Naive B cell (primary cell): Measurements from ENCODE around the gene BEND3. TPM values are rescaled to one million over a fixed set of nuclear protein-coding genes. Genes with fewer than 3 reads are reported as not detected.
"Not testable (repeated sequence)": the region's sequence is repeated elsewhere in the genome, so short reads cannot be mapped to it uniquely, and the experiment has no call there.

Experiments
- ATAC-seq, 2 donors: fragments of 150-1000 bp; cut with Tn5 transposase; 2 replicates each; pipeline ENCODE4 v1.10.0; 2021; ENCODE audit warnings: low read depth in 2 of 2, mild to moderate bottlenecking in 2 of 2, moderate library complexity in 2 of 2
- DNase-seq: peaks from one replicate; pipeline ENCODE4 v3.0.0; 2022
- H3K27ac Mint-ChIP-seq, 6 donors: one replicate each; pipeline ENCODE4 v1.8.0; 2020 to 2022; ENCODE audit warnings: mild to moderate bottlenecking in 6 of 6, mixed read lengths in 6 of 6, moderate library complexity in 5 of 6, inconsistent platforms in 2 of 6
- H3K27me3 Mint-ChIP-seq, 3 donors: one replicate each; pipeline ENCODE4 v1.8.0; 2021 to 2022; ENCODE audit warnings: mixed read lengths in 3 of 3, mild to moderate bottlenecking in 1 of 3
- H3K36me3 Mint-ChIP-seq, 2 donors: one replicate each; pipeline ENCODE4 v1.8.0; 2020 to 2022; ENCODE audit warnings: mixed read lengths in 2 of 2, inconsistent platforms in 1 of 2, mild to moderate bottlenecking in 1 of 2
- H3K4me1 Mint-ChIP-seq, 3 donors: one replicate each; pipeline ENCODE4 v1.8.0; 2020 to 2022; ENCODE audit warnings: mixed read lengths in 3 of 3, inconsistent platforms in 1 of 3, mild to moderate bottlenecking in 1 of 3, moderate library complexity in 1 of 3
- H3K4me3 Mint-ChIP-seq, 8 donors: one replicate each; pipeline ENCODE4 v1.8.0; 2020 to 2022; ENCODE audit warnings: mild to moderate bottlenecking in 8 of 8, mixed read lengths in 8 of 8, moderate library complexity in 8 of 8, inconsistent platforms in 2 of 8
- H3K9me3 Mint-ChIP-seq, 7 donors: one replicate each; pipeline ENCODE4 v1.8.0; 2020 to 2022; ENCODE audit warnings: mixed read lengths in 7 of 7, mild to moderate bottlenecking in 5 of 7, inconsistent platforms in 2 of 7, moderate library complexity in 1 of 7
- polyA plus RNA-seq, 6 donors: library from polyadenylated mRNA; unstranded; fragments of 300-500 nt; fragmentation: Illumina TruSeq; gene quantifications; one replicate each; pipeline ENCODE4 v1.2.3, GENCODE V29; 2021; ENCODE audit warnings: low read depth in 6 of 6

The BEND3 gene
- polyA plus RNA-seq, 6 donors from 2014 or later: 0.54 to 0.76 (median 0.63) TPM; not detected in 1

GRCh38 chr6:107021446-107022185, 93.7 kb downstream of the BEND3 start:
- ATAC-seq: no peak
- Mint-ChIP-seq H3K27ac (peak overlapping the region in 1 of 6 donors; percentile 26), H3K36me3 (no peaks in the 10 kb centered on the region), H3K4me3 (no peak overlapping the region), H3K27me3 (peaks cover 0 to 2% (median 0%) of the 10 kb centered on the region in 3 donors), H3K9me3 (no peaks in the 10 kb centered on the region), H3K4me1 (peaks cover 0 to 12% (median 8%) of the 10 kb centered on the region in 3 donors)
- no peak for DNase-seq

- Mint-ChIP-seq H3K4me3 (no peak overlapping the region), H3K9me3 (no peaks in the 10 kb centered on the region), H3K27me3 (peaks cover 0 to 6% (median 5%) of the 10 kb centered on the region in 3 donors), H3K36me3 (no peaks in the 10 kb centered on the region), H3K4me1 (peaks cover 0 to 12% (median 8%) of the 10 kb centered on the region in 3 donors), H3K27ac (peak overlapping the region in 2 of 6 donors; percentile 57 to 67)
- DNase-seq (no peak), ATAC-seq (no peak)
These were observed 95.1 kb downstream of the BEND3 start for GRCh38 chr6:107020239-107020638.

- peak overlapping the region in 1 of 6 donors; percentile 22 for H3K27ac Mint-ChIP-seq
These were observed 95.7 kb downstream of the BEND3 start for GRCh38 chr6:107019628-107020027.

DNA sequence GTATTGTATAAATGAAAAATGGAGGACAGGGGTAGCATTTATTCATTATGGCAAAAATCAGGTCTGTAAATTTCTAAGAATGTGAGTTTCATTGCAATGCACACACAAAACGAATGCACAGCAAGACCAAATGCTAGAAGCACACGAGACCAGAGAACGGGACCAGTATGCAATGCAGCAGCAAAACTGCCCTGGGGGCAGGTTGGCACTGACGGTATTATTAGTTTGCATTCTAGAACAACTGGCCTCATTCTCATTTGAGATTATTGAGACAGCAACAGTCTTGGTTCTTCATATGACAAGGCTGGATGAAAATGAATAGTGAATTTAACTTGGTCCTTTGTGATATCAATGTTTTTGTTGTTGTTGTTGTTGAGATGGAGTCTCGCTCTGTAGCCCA, 96.3 kb downstream of the BEND3 start:
- peaks cover 0 to 15% (median 5%) of the 10 kb centered on the region in 3 donors for H3K27me3 Mint-ChIP-seq
- no peak overlapping the region for H3K4me3 Mint-ChIP-seq
- ATAC-seq (no peak), DNase-seq (no peak)
- no peaks in the 10 kb centered on the region for H3K36me3 Mint-ChIP-seq
- H3K27ac Mint-ChIP-seq: peak overlapping the region in 1 of 6 donors; percentile 14
- H3K9me3 Mint-ChIP-seq: peaks cover 0 to 2% (median 0%) of the 10 kb centered on the region in 7 donors
- peaks cover 0 to 12% (median 8%) of the 10 kb centered on the region in 3 donors for H3K4me1 Mint-ChIP-seq

More at GRCh38 chr6:107019628-107020027, 95.7 kb downstream of the BEND3 start:
- not testable (repeated sequence) for H3K4me3 Mint-ChIP-seq, H3K9me3 Mint-ChIP-seq, H3K36me3 Mint-ChIP-seq, H3K27me3 Mint-ChIP-seq, ATAC-seq, DNase-seq
- peaks cover 0 to 12% (median 8%) of the 10 kb centered on the region in 3 donors for H3K4me1 Mint-ChIP-seq

Other genes starting within 250 kb of the BEND3 start
- 100 to 1,000 TPM in 5 of 6 donors, 10 to 100 TPM in 1; 69.7 to 206 (median 181) TPM for gene CD24, start 140.8 kb downstream of the BEND3 start, polyA plus RNA-seq
- gene MTRES1, start 87.3 kb downstream of the BEND3 start, polyA plus RNA-seq: 10 to 100 TPM; 10.6 to 13.6 (median 11.7) TPM